Loucy (cell line): Measurements from ENCODE around the gene BPTF.

Experiments
- CTCF ChIP-seq: fragments of 200-600 bp; sonication (generic); conservative IDR thresholded peaks from 2 replicates; pipeline ENCODE4 v1.5.1; 2014; ENCODE audit warnings: mild to moderate bottlenecking, antibody characterized with exemption, low read length
- EZH2phosphoT487 ChIP-seq: fragments of 200-600 bp; IDR thresholded peaks from 2 replicates; pipeline ENCODE4 v1.6.1; 2018; ENCODE audit warnings: antibody characterized with exemption, mild to moderate bottlenecking, moderate library complexity, borderline replicate concordance

- TF ChIP-seq CTCF (no peak), EZH2phosphoT487 (no peak)
Observed at GRCh38 chr17:67853703-67854102, 28.4 kb downstream of the BPTF start.
